HepG2 (cell line): Measurements from ENCODE around the gene RSPH9. TPM values are rescaled to one million over a fixed set of nuclear protein-coding genes. Genes with fewer than 3 reads are reported as not detected.
A peak's percentile ranks its signal among the peaks of the same experiment; 100 is the strongest.

Experiments used
- ARID5B ChIP-seq: IDR thresholded peaks from 2 replicates; pipeline ENCODE4 v1.4.0; 2020; ENCODE audit warnings: mild to moderate bottlenecking, missing genetic modification reagents
- CBX2 ChIP-seq, 2 experiments: fragments of 200-600 bp in 1 of 2; sonication (generic); formaldehyde crosslinking in 1 of 2; IDR thresholded peaks; 2 replicates each; pipeline versions ENCODE4 v1.7.0 to v1.8.1; 2018 to 2022; ENCODE audit warnings: low read depth in 2 of 2, low read length in 1 of 2, mild to moderate bottlenecking in 1 of 2, missing genetic modification reagents in 1 of 2
- ELF1 ChIP-seq: sonication (generic); formaldehyde crosslinking; IDR thresholded peaks from 2 replicates; pipeline ENCODE4 v1.4.0; 2020; ENCODE audit warnings: missing genetic modification reagents
- GFI1 ChIP-seq: sonication (generic); formaldehyde crosslinking; IDR thresholded peaks from 2 replicates; pipeline ENCODE4 v1.5.0; 2020; ENCODE audit warnings: missing genetic modification reagents, mild to moderate bottlenecking, borderline replicate concordance
- GZF1 ChIP-seq: sonication (generic); formaldehyde crosslinking; IDR thresholded peaks from 2 replicates; pipeline ENCODE4 v1.5.1; 2020; ENCODE audit warnings: mild to moderate bottlenecking, missing genetic modification reagents
- IRF2 ChIP-seq: IDR thresholded peaks from 2 replicates; pipeline ENCODE4 v1.6.1; 2018; ENCODE audit warnings: missing genetic modification reagents, missing compliant biosample characterization
- MYPOP ChIP-seq: sonication (generic); formaldehyde crosslinking; IDR thresholded peaks from 2 replicates; pipeline ENCODE4 v1.8.1; 2023; ENCODE audit warnings: mild to moderate bottlenecking, moderate library complexity, missing genetic modification reagents
- NR2F6 ChIP-seq, 2 experiments: IDR thresholded peaks; 2 replicates each; pipeline ENCODE4 v1.6.1; 2016; ENCODE audit warnings: antibody characterized with exemption in 1 of 2, mild to moderate bottlenecking in 1 of 2
- RARA ChIP-seq: IDR thresholded peaks from 2 replicates; pipeline ENCODE4 v1.6.1; 2016; ENCODE audit warnings: missing genetic modification reagents, missing compliant biosample characterization
- SRF ChIP-seq: IDR thresholded peaks from 2 replicates; pipeline ENCODE4 v1.6.1; 2011; ENCODE audit warnings: mild to moderate bottlenecking, low read depth, low read length, moderate library complexity
- TMF1 ChIP-seq: sonication (generic); formaldehyde crosslinking; IDR thresholded peaks from 2 replicates; pipeline ENCODE4 v1.8.1; 2022; ENCODE audit warnings: low read depth, missing genetic modification reagents
- U2AF1 ChIP-seq: fragments of 200-400 bp; formaldehyde crosslinking; optimal IDR thresholded peaks from 2 replicates; pipeline ENCODE3; 2017; ENCODE audit warnings: mild to moderate bottlenecking, low read depth, low read length
- ZMYM3 ChIP-seq: sonication (generic); formaldehyde crosslinking; IDR thresholded peaks from 2 replicates; pipeline ENCODE4 v1.5.1; 2020; ENCODE audit warnings: mild to moderate bottlenecking, missing genetic modification reagents
- ZNF317 ChIP-seq: sonication (generic); formaldehyde crosslinking; IDR thresholded peaks from 2 replicates; pipeline ENCODE4 v1.5.0; 2020; ENCODE audit warnings: mild to moderate bottlenecking, missing genetic modification reagents
- ZNF572 ChIP-seq: sonication (generic); formaldehyde crosslinking; IDR thresholded peaks from 2 replicates; pipeline ENCODE4 v1.5.1; 2020; ENCODE audit warnings: mild to moderate bottlenecking, missing genetic modification reagents
- ZNF687 ChIP-seq: sonication (generic); formaldehyde crosslinking; IDR thresholded peaks from 2 replicates; pipeline ENCODE4 v1.5.1; 2020; ENCODE audit warnings: mild to moderate bottlenecking, missing genetic modification reagents, moderate library complexity
- ZNF746 ChIP-seq: sonication (generic); formaldehyde crosslinking; IDR thresholded peaks from 2 replicates; pipeline ENCODE4 v1.8.0; 2022; ENCODE audit warnings: mild to moderate bottlenecking, missing genetic modification reagents
- ZSCAN31 ChIP-seq: sonication (generic); formaldehyde crosslinking; IDR thresholded peaks from 2 replicates; pipeline ENCODE4 v1.5.0; 2020; ENCODE audit warnings: low read depth, mild to moderate bottlenecking, missing genetic modification reagents
- ZZZ3 ChIP-seq: sonication (generic); formaldehyde crosslinking; IDR thresholded peaks from 2 replicates; pipeline ENCODE4 v1.4.0; 2020; ENCODE audit warnings: missing genetic modification reagents, mild to moderate bottlenecking, borderline replicate concordance
- polyA plus RNA-seq, 8 experiments: library from polyadenylated mRNA; depleted of rRNA in 3 of 8; stranded (reverse) in 7 of 8; unstranded in 1 of 8; fragments of >200 nt; fragmentation: Illumina TruSeq in 4 of 8; extraction: Trizol in 4 of 8; gene quantifications; 2 replicates each; pipeline versions ENCODE4 v1.2.1 to v1.2.3, GENCODE V29; 2011 to 2016; ENCODE audit warnings: low read depth in 4 of 8, missing spikeins in 1 of 8, mixed read lengths in 1 of 8; ENCODE audit not compliant: insufficient read depth in 1 of 8
- total RNA-seq, 5 experiments: library from RNA; depleted of rRNA; stranded (reverse); fragments of >200 nt; fragmentation: Illumina TruSeq; extraction: Trizol; gene quantifications; 2 replicates each; pipeline ENCODE4 v1.2.3, GENCODE V29; 2016; ENCODE audit warnings: low read depth in 1 of 5

The RSPH9 gene
- total and polyA plus RNA-seq, 2 of the 13 experiments (the other 11 are each of a cell fraction or from before 2014, with no cell fraction given): 0.04 TPM; not detected in 1

GRCh38 chr6:43668151-43669028 is 23.6 kb downstream of the RSPH9 start (continued):
- TF ChIP-seq ZNF317 (CRISPR knock-in tag): no peak; the same call in none of the 2 replicates
- peak; percentile 20; the same call in 1 of the 2 replicates for TF ChIP-seq ELF1 (CRISPR knock-in tag)
- no peak for TF ChIP-seq NR2F6 (IDR thresholded peaks at IDR 0.05)
- TF ChIP-seq NR2F6 (CRISPR knock-in tag; IDR thresholded peaks at IDR 0.05): peak; percentile 63
- no peak for TF ChIP-seq U2AF1
- no peak; the same call in 1 of the 2 replicates for TF ChIP-seq MYPOP
- TF ChIP-seq GZF1 (CRISPR knock-in tag): peak; percentile 90
- peak; percentile 55; the same call in 1 of the 2 replicates for TF ChIP-seq ZSCAN31 (CRISPR knock-in tag)
- TF ChIP-seq ARID5B (CRISPR knock-in tag): peak; percentile 69; the same call in 1 of the 2 replicates
- TF ChIP-seq CBX2 (IDR thresholded peaks at IDR 0.05; ENCODE audit: low read depth, low read length): no peak
- 0 out of 2 replicates have a peak, but pooled peaks have one; percentile 56 for TF ChIP-seq CBX2 (CRISPR knock-in tag; IDR thresholded peaks at IDR 0.05; ENCODE audit: low read depth)
- no peak for TF ChIP-seq SRF
- no peak for TF ChIP-seq ZNF746 (CRISPR knock-in tag)
- TF ChIP-seq IRF2 (CRISPR knock-in tag): peak; percentile 30; the same call in 1 of the 2 replicates
- TF ChIP-seq ZZZ3 (CRISPR knock-in tag): 0 out of 2 replicates have a peak, but pooled peaks have one; percentile 48
- peak; percentile 76; the same call in 1 of the 2 replicates for TF ChIP-seq ZMYM3 (CRISPR knock-in tag)
- peak; percentile 33; the same call in 1 of the 2 replicates for TF ChIP-seq ZNF572
- peak; percentile 69; the same call in 1 of the 2 replicates for TF ChIP-seq TMF1
- TF ChIP-seq GFI1 (CRISPR knock-in tag): peak; percentile 19; the same call in 1 of the 2 replicates
- TF ChIP-seq RARA (CRISPR knock-in tag): peak; percentile 56; the same call in 1 of the 2 replicates
- TF ChIP-seq ZNF687 (CRISPR knock-in tag): peak; percentile 96
